ENCODE data around the gene COL16A1.

The COL16A1 gene

GRCh38 chr1:31703431-31704270 is at the start of gene COL16A1:
TSS of gene COL16A1 (minus strand) at chr1:31704017. CDS start at chr1:31702193, 1,824 bp downstream.
- FAIRE-seq: no peak

GRCh38 chr1:31752952-31753475 is 49.2 kb upstream of the COL16A1 start:
- FAIRE-seq: no peak

GRCh38 chr1:31752258-31752657 is 48.4 kb upstream of the COL16A1 start:
- FAIRE-seq: no peak

GRCh38 chr1:31751822-31752241 is 48.0 kb upstream of the COL16A1 start:
- no peak for FAIRE-seq

- FAIRE-seq: no peak
Measured at GRCh38 chr1:31750858-31751510, 47.2 kb upstream of the COL16A1 start.

GRCh38 chr1:31749785-31750735 is 46.2 kb upstream of the COL16A1 start:
- FAIRE-seq: no peak

GRCh38 chr1:31748365-31748764 is 44.5 kb upstream of the COL16A1 start:
- FAIRE-seq: no peak

GRCh38 chr1:31747304-31747703 is 43.5 kb upstream of the COL16A1 start:
- no peak for FAIRE-seq

GRCh38 chr1:31746687-31747086 is 42.9 kb upstream of the COL16A1 start:
- no peak for FAIRE-seq

- FAIRE-seq: no peak
Measured at GRCh38 chr1:31745946-31746670, 42.3 kb upstream of the COL16A1 start.

GRCh38 chr1:31745096-31745945 is 41.5 kb upstream of the COL16A1 start:
- FAIRE-seq: no peak

- FAIRE-seq: no peak
Measured at GRCh38 chr1:31744165-31744888, 40.5 kb upstream of the COL16A1 start.

GRCh38 chr1:31742462-31743212 is 38.8 kb upstream of the COL16A1 start:
- no peak for FAIRE-seq

- no peak for FAIRE-seq
Measured at GRCh38 chr1:31739346-31739745, 35.5 kb upstream of the COL16A1 start.

- FAIRE-seq: no peak
Measured at GRCh38 chr1:31736675-31737074, 32.9 kb upstream of the COL16A1 start.

GRCh38 chr1:31735571-31735970 is 31.8 kb upstream of the COL16A1 start:
- FAIRE-seq: no peak

- no peak for FAIRE-seq
Measured at GRCh38 chr1:31734582-31735107, 30.8 kb upstream of the COL16A1 start.

- FAIRE-seq: no peak
Measured at GRCh38 chr1:31733389-31734219, 29.8 kb upstream of the COL16A1 start.
